CD14-positive monocyte (primary cell): ENCODE data around the gene ZNF846. TPM values are rescaled to one million over a fixed set of nuclear protein-coding genes. Genes with fewer than 3 reads are reported as not detected.

ENCODE experiments used
- DNase-seq, 3 donors: peaks; one replicate each; pipeline ENCODE4 v3.0.0-alpha.2; 2011 to 2022
- H2AFZ ChIP-seq: 2 replicates; pipeline ENCODE4 v1.6.0; 2012; ENCODE audit warnings: mild to moderate bottlenecking, low read depth, low read length, inconsistent platforms; ENCODE audit not compliant: insufficient read depth, poor library complexity, severe bottlenecking
- H3K27ac ChIP-seq, 2 donors: 1 replicate in 1 of 2; 2 replicates in 1 of 2; pipeline ENCODE4 v1.5.1; 2012 to 2013; ENCODE audit warnings: low read length in 2 of 2, control low read depth in 1 of 2, inconsistent platforms in 1 of 2, low read depth in 1 of 2, mild to moderate bottlenecking in 1 of 2
- H3K27me3 ChIP-seq, 2 donors: one replicate each; pipeline versions ENCODE4 v1.6.0 to v1.6.1; 2011 to 2013; ENCODE audit warnings: low read length in 2 of 2; ENCODE audit not compliant: control insufficient read depth in 2 of 2, insufficient read depth in 2 of 2
- H3K36me3 ChIP-seq, 2 donors: replicated peaks in 1 of 2; 1 replicate in 1 of 2; 2 replicates in 1 of 2; pipeline versions ENCODE4 v1.5.1 to v1.6.1; 2012 to 2013; ENCODE audit warnings: low read length in 2 of 2, control low read depth in 1 of 2, inconsistent platforms in 1 of 2, mild to moderate bottlenecking in 1 of 2; ENCODE audit not compliant: insufficient read depth in 2 of 2, control insufficient read depth in 1 of 2
- H3K4me1 ChIP-seq, 2 donors: 1 replicate in 1 of 2; 2 replicates in 1 of 2; pipeline versions ENCODE4 v1.5.1 to v1.6.1; 2012 to 2013; ENCODE audit warnings: low read length in 2 of 2, control low read depth in 1 of 2, inconsistent platforms in 1 of 2, mild to moderate bottlenecking in 1 of 2, moderate library complexity in 1 of 2; ENCODE audit not compliant: insufficient read depth in 2 of 2, control insufficient read depth in 1 of 2
- H3K4me2 ChIP-seq: replicated peaks from 2 replicates; pipeline ENCODE3; 2012; ENCODE audit warnings: low read length, moderate library complexity, mild to moderate bottlenecking; ENCODE audit not compliant: poor library complexity, severe bottlenecking; ENCODE audit errors: extremely low read depth
- H3K4me3 ChIP-seq, 3 experiments: fragments of 200-600 bp in 1 of 3; sonication (generic) in 1 of 3; replicated peaks in 1 of 3; 1 replicate in 2 of 3; 2 replicates in 1 of 3; pipeline ENCODE4 v1.5.1; 2011 to 2013; ENCODE audit warnings: low read length in 3 of 3, mild to moderate bottlenecking in 3 of 3, control low read depth in 2 of 3, low read depth in 2 of 3, inconsistent platforms in 1 of 3, moderate library complexity in 1 of 3
- H3K79me2 ChIP-seq: 2 replicates; pipeline ENCODE4 v1.6.0; 2012; ENCODE audit warnings: mild to moderate bottlenecking, control low read depth, inconsistent platforms, low read length, moderate library complexity; ENCODE audit not compliant: insufficient read depth
- H3K9ac ChIP-seq: 2 replicates; pipeline ENCODE4 v1.6.0; 2017; ENCODE audit warnings: low read length, mild to moderate bottlenecking; ENCODE audit not compliant: insufficient read depth, poor library complexity, severe bottlenecking
- H3K9me3 ChIP-seq, 2 donors: replicated peaks in 1 of 2; 1 replicate in 1 of 2; 2 replicates in 1 of 2; pipeline versions ENCODE4 v1.5.1 to v1.6.1; 2012 to 2013; ENCODE audit warnings: low read length in 2 of 2, control low read depth in 1 of 2; ENCODE audit not compliant: control insufficient read depth in 1 of 2, insufficient read depth in 1 of 2
- H4K20me1 ChIP-seq: 2 replicates; pipeline ENCODE4 v1.6.0; 2012; ENCODE audit warnings: mild to moderate bottlenecking, low read length, control low read depth, moderate library complexity; ENCODE audit not compliant: insufficient read depth
- H3K27ac Mint-ChIP-seq, 7 donors: one replicate each; pipeline ENCODE4 v1.8.0; 2020; ENCODE audit warnings: mild to moderate bottlenecking in 7 of 7, mixed read lengths in 7 of 7, moderate library complexity in 6 of 7, inconsistent platforms in 2 of 7
- H3K27me3 Mint-ChIP-seq, 3 donors: one replicate each; pipeline ENCODE4 v1.8.0; 2021 to 2022; ENCODE audit warnings: low read depth in 3 of 3, mild to moderate bottlenecking in 3 of 3, mixed read lengths in 3 of 3, moderate library complexity in 3 of 3, inconsistent platforms in 1 of 3
- H3K36me3 Mint-ChIP-seq, 2 donors: one replicate each; pipeline ENCODE4 v1.8.0; 2020; ENCODE audit warnings: mixed read lengths in 2 of 2, inconsistent platforms in 1 of 2, mild to moderate bottlenecking in 1 of 2
- H3K4me1 Mint-ChIP-seq: one replicate; pipeline ENCODE4 v1.8.0; 2020; ENCODE audit warnings: mild to moderate bottlenecking, mixed read lengths
- H3K4me3 Mint-ChIP-seq, 2 donors: one replicate each; pipeline ENCODE4 v1.8.0; 2020; ENCODE audit warnings: mild to moderate bottlenecking in 2 of 2, mixed read lengths in 2 of 2, moderate library complexity in 1 of 2
- H3K9me3 Mint-ChIP-seq, 7 donors: one replicate each; pipeline ENCODE4 v1.8.0; 2020 to 2022; ENCODE audit warnings: mixed read lengths in 7 of 7, mild to moderate bottlenecking in 6 of 7, moderate library complexity in 6 of 7, inconsistent platforms in 2 of 7
- WGBS: methylation state at CpG from one replicate; pipeline ENCODE4 v1.1.5; 2013; ENCODE audit warnings: missing lambda C conversion rate; ENCODE audit not compliant: insufficient coverage; 5-methylcytosine and 5-hydroxymethylcytosine counted together
- intact Hi-C, 2 donors: fragments of 100-400 bp; cut with micrococcal nuclease; formaldehyde crosslinking; loops; one replicate each; pipeline versions ENCODE4 v1.15.0 to v1.15.1; 2023
- polyA plus RNA-seq, 3 donors: library from polyadenylated mRNA; depleted of rRNA in 1 of 3; unstranded in 2 of 3; stranded (reverse) in 1 of 3; fragments of 300-500 nt in 2 of 3; fragments of >200 nt in 1 of 3; fragmentation: Illumina TruSeq in 2 of 3; gene quantifications; 1 replicate in 2 of 3; 2 replicates in 1 of 3; pipeline ENCODE4 v1.2.3, GENCODE V29; 2012 to 2021
- TF ChIP-seq, protein P1 (sequence below): fragments of 200-600 bp; IDR thresholded peaks from one replicate; pipeline ENCODE4 v1.8.0; 2022; ENCODE audit warnings: antibody characterized with exemption, mild to moderate bottlenecking

The ZNF846 gene
- polyA plus RNA-seq, 3 donors: 2.5 to 6.9 (median 6.5) TPM

DNA sequence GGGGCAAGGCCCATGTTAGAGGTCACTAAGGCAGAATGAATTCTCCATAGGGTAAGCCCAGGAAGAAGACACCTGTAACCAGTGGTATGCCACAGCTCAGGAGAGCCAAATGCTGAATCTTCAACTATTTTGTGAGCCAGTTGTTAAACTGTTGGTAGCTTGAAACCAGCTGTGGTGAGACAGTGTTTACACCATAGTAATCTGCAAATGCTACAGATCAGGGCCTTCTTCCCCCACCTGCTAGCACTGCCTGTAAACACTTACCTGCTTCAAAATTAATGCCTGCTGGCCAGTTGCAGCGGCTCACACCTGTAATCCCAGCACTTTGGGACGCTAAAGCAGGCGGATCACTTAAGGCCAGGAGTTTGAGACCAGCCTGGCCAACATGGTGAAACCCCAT lies 38.3 kb upstream of the ZNF846 start:
- Histone ChIP-seq H3K79me2 (peaks cover 5% of the 10 kb centered on the region), H3K4me2 (no peak overlapping the region), H3K4me3 (no peak overlapping the region), H3K27ac (no peak overlapping the region), H2AFZ (no peak overlapping the region), H3K9me3 (no peaks in the 10 kb centered on the region), H3K27me3 (no peaks in the 10 kb centered on the region), H4K20me1 (no peaks in the 10 kb centered on the region), H3K9ac (no peak overlapping the region), H3K4me1 (no peaks in the 10 kb centered on the region), H3K36me3 (peaks cover 40 to 62% of the 10 kb centered on the region in 2 donors)
- WGBS: no CpG with 5 or more reads among the region's 3 CpGs
- Mint-ChIP-seq H3K4me3 (no peak overlapping the region), H3K27ac (no peak overlapping the region), H3K4me1 (no peaks in the 10 kb centered on the region), H3K36me3 (peaks cover 35 to 63% of the 10 kb centered on the region in 2 donors), H3K27me3 (peaks cover 0 to 2% (median 0%) of the 10 kb centered on the region in 3 donors), H3K9me3 (peaks cover 0 to 2% (median 0%) of the 10 kb centered on the region in 7 donors)
- DNase-seq: no peak
- TF ChIP-seq, protein P1, sequence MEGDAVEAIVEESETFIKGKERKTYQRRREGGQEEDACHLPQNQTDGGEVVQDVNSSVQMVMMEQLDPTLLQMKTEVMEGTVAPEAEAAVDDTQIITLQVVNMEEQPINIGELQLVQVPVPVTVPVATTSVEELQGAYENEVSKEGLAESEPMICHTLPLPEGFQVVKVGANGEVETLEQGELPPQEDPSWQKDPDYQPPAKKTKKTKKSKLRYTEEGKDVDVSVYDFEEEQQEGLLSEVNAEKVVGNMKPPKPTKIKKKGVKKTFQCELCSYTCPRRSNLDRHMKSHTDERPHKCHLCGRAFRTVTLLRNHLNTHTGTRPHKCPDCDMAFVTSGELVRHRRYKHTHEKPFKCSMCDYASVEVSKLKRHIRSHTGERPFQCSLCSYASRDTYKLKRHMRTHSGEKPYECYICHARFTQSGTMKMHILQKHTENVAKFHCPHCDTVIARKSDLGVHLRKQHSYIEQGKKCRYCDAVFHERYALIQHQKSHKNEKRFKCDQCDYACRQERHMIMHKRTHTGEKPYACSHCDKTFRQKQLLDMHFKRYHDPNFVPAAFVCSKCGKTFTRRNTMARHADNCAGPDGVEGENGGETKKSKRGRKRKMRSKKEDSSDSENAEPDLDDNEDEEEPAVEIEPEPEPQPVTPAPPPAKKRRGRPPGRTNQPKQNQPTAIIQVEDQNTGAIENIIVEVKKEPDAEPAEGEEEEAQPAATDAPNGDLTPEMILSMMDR: no peak
- intact Hi-C loops: no loop called here

DNA sequence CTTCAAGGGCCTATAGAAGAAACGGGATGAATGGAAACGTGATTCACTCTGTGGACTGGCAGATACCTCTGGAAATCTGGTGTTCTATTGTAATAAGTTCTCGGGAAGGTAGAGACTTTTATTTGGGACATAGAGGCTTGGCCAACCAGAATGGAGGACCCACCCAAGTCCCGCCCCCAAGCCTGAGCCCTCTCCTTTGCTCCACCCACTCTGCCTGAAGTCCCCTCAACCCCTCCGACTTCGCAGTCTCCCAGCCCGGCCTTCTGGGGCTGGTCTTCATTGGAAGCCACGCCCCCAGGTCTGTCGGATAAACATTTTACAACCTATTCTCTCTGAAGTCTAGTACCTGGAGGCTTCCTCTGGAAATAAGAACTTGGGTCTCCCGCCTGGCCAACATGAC lies 33.4 kb upstream of the ZNF846 start:
- H2AFZ ChIP-seq: no peak overlapping the region
- TF ChIP-seq, protein P1: no peak
- no peak overlapping the region for H3K4me2 ChIP-seq
- Mint-ChIP-seq H3K27ac (no peak overlapping the region), H3K36me3 (peaks cover 4 to 18% of the 10 kb centered on the region in 2 donors), H3K4me1 (peaks cover 20% of the 10 kb centered on the region), H3K4me3 (no peak overlapping the region), H3K27me3 (no peaks in the 10 kb centered on the region), H3K9me3 (peaks cover 0 to 2% (median 0%) of the 10 kb centered on the region in 7 donors)
- peaks cover 3 to 17% of the 10 kb centered on the region in 2 donors for H3K36me3 ChIP-seq
- peaks cover 12 to 17% of the 10 kb centered on the region in 2 donors for H3K4me1 ChIP-seq
- no peaks in the 10 kb centered on the region for H3K9me3 ChIP-seq
- no peaks in the 10 kb centered on the region for H4K20me1 ChIP-seq
- H3K27ac ChIP-seq: no peak overlapping the region
- H3K9ac ChIP-seq: no peak overlapping the region
- no peak for DNase-seq
- intact Hi-C loops: no loop called here
- WGBS: 91% methylated on average over 6 of the region's 10 CpGs
- H3K27me3 ChIP-seq: no peaks in the 10 kb centered on the region
- H3K79me2 ChIP-seq: no peaks in the 10 kb centered on the region
- H3K4me3 ChIP-seq: no peak overlapping the region
